Measurements from ENCODE around the gene SERGEF. TPM values are rescaled to one million over a fixed set of nuclear protein-coding genes. Genes with fewer than 3 reads are reported as not detected.
A peak's percentile ranks its signal among the peaks of the same experiment; 100 is the strongest.

SERGEF gene
- total RNA-seq, 1 donor from 2014 or later = 16.6 TPM

DNA sequence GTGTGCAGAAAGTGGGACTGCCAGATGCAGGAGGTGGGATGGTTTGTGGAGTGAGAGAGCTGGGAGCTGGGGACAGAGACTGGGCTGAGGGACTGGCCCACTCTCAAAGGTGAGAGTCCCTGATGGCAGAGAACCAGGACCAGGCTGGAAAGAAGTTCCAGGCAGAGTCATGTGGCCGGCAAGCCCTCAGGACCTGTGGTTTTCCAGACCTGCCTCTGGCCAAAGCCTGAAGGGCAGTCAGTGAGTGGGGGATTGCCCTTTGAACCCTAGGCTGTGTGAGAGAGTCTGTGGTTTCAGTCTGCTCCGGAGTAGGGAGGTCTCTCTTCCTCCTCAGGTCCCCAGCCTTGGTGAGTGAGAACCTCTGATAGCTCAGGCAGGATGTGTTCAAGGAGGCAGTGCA lies 261.3 kb downstream of the SERGEF start:
- DNase-seq (ENCODE audit: low read depth) = no peak

DNA sequence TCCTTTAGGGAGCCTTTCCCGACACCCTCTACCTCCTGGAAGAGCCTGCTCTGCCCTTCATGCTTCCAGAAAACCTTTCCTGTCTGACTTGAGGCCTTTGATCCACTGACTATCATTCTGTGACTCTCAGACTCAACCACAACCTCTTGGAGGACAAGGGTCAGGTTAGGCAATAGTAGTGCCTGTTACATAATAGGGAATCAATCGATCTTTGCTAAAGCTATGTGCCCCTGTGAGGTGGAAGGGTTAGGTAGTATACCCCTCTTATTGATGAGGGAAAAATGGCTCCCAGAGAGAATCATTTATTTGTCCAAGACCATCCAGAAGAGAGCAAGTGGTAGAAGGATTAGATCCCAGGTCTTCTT lies 262.1 kb downstream of the SERGEF start:
- no peak for DNase-seq (ENCODE audit: low read depth)

DNA sequence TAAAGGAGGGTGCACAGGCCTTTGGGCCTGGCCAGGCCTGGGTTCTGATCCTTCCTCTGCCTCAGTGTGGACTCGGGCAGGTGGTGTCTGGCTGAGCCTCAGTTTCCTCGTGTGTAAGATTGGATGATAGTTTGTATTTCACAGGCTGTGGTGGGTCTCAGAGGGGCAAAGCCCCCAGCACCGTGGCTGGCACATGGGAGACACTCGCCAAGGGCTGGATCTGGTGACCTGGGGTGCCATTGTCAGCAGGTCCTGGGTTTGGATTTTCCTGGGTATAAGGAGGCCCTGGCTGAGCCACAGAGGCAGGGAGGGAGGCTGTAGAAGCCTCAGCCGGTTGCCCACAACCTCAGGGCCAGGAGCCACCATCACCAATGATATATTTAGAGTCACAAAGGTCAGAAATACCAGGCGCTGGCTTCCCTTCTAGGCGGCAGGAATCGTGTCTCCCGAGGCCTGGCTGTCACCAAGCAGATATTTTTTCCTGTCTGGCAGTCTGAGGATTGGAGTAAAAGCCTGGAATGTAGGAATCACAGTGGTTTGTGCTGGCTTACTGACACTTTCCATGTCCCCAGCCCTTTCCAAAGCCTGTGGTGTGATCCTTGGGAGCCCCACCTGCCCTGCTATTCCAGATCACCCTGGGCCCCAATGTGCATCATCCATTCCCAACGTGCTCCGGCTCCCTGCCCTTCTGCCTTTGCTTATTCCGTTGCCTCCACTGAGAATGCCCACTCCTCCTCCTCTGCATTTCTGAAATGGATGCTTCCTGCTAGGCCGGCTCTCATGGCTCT lies 262.6 kb downstream of the SERGEF start:
- DNase-seq (ENCODE audit: low read depth) = peak; percentile 63

DNA sequence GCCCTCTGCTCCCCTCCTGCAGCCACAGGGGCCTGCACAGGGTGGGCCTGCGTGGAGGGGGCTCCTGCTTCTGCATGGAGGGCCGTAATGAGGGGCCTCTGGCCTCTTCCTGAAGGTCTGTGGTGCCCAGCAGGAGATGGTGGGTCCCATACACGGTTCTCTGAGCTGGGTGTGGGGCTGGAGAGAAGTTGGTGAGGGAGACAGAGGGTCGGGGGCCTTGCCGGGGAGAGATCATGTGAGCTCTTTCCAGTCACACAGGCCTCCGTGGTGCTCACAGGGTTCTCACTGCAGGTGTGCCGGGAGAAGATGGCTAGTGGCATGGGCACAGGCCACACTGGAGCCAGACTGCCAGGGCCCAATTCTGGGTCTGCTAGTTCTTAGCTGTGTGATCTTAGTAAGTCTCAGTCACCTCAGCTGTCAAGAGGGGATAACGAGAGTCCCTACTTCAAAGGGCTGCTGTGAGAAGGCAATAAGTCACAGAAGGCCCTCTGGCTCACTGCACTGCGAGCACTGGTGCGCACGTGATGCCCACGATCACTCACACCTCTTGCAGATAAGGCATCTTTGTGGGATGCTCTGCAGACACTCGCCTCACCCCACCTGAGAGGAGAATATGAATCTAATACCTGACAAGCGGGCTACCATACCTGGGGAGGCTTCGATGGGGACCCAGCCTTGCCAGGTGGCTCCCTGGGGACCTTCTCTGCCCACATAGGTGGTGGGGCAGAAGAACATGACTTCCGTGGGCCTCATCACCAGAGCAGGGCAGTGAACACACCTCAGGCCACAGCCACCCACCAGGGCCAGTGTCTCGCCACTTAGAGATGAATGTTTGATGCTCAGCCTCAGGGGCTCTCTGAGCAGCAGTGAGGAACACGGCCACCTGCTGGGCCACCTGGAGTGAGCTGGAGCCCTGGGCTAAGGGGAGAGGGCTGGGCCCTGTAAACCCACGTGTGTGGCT lies 263.8 kb downstream of the SERGEF start:
- DNase-seq (ENCODE audit: low read depth) = no peak

DNA sequence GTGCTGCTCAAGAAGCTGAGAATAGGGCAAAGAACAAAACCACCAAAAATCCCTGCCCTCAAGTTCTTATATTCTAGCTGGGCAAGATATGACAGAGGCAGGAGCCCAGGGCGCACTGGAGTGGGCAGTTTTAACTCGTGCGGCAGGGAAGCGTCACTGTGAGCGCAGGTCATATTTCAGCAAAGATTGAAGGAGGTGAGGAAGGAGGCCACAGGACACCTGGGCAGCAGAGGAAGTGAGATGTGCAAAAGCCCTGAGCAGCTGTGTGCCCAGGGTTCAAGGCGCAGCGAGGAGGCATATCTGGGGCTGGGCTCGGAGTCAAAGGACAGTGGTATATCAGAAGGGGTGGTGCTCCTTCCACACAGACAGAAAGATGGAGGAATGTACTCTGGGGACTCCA lies 264.8 kb downstream of the SERGEF start:
- no peak for DNase-seq (ENCODE audit: low read depth)

DNA sequence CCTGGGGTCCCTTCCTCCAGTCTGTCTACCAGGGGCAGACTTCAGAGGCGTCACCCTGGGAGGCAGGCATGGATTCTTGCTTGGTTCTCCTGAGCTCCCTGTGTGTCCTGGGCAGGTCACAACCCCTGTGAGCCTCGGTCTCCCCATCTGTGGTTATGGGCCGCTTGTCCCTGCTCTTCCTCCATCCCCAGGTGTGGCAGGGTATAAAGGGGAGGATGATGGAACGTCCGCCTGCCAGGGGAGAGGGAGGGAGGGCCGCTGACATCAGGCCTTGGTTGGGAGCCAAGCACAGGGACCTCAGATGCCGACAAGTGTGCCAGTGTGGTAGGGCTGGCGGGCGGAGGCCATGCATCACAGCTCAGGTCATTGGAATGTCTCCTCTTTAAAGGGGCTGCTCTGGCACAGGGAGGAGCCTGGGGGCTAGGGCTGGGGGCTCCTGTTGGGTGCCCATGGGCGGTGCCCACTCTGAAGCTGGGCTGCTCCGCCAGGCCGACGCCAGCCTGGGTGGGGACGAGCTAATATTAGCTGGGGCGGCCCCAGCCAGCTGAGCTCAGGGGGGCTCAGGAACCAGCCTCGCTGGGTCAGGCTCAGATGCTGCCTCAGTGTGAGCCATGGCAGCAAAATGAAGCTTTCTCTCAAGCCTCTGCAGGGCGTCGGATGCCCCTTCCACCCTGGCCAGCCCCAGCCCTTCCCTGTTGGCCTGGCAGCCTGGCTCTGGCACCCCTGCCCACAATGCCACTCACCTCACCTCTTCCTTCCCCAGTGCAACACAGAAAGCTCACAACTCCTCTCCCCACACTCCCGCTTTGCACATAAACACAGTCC lies 265.5 kb downstream of the SERGEF start:
- peak; percentile 55 for DNase-seq (ENCODE audit: low read depth)

DNA sequence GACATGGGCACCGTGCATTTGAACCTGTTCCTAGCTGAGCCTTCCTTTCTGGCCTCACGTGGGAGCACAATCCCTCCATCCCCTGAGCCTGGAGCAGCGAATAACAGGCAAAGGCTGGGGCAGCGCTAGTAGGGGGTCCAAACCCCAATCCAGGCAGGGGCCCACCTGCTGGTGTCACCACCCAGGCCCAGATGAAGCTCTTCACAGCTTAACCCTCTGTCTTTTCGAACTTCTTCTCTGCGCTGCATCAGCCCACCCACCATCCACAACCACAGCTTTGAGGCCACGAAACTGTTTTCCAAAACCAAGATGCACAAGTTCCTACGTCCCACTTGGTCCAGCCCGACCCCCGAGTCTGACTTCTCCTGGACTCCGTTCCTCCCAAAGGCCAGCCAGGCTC lies 266.8 kb downstream of the SERGEF start:
- DNase-seq (ENCODE audit: low read depth) = no peak

DNA sequence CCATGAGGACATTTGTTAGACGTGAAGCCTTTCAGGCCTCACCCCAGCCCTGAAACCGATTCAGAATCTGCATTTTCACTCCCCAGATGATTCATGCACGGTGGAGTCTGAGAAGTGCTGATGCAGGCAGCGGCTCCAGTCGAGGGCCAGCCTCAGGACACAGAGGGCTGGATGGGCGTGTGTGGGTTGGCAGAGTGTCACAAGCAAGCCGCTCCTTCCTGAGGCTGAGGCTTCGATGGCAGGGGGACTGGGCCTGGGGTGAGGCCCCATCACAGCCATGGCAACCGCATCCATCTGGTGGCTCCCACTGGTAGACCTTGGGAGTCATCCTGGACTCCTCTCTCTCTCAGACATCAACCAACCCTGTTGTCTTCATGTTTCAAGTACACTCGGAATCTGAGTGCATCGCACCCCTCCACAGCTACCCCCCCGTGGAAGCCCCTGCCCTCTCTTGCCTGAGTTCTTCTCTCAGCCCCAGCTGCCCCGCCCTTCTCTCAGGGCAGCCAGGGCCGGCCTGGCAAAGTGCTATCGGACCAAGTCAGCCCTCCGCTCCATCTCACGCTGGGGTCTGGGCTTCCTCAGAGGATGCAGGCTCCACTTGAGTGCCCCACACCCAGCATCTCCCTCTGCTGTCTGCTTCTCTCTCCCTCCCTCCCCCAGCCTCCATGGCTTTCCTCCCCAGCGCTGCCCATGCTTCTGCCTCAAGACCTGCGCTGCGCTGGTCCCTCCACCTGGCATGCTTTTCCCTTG lies 267.6 kb downstream of the SERGEF start:
- no peak for DNase-seq (ENCODE audit: low read depth)

DNA sequence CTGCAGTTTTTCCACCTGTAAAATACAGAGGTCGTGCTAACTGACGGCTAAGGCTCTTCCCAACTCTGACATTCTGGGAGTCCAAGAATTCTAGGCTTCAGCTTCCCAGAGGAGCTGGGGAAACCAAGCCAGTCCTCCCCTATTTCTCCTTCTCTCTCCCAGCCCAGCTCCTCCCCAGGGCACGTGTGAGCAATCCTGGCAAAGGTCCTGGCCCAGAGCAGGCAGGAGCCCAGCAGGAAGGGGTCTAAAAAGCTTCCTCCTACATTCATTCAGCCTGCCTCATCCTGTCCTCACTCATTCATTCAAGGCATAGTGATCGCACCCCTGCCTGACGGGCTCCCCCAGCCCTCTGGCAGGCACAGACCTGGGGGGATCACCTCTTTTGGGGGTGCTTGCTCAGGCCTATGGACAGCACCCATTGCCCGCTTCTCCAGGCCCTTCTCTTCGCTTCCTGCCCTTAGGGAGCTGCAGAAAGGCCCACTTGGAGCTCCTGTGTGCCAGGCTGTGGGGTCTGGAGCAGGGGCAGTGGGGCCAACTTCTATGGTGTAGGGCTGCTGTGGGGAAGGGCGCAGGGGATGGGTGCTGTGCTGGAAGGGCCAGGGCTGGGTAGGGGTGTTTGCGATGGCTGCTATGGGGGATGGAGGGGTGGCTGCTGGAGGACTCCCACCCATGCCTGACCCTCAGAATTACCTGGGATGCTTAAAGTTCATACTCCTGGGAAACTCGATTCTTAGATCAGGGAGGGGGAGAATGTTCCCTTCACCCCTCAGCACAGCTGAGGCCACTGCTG lies 268.5 kb downstream of the SERGEF start:
- no peak for DNase-seq (ENCODE audit: low read depth)

DNA sequence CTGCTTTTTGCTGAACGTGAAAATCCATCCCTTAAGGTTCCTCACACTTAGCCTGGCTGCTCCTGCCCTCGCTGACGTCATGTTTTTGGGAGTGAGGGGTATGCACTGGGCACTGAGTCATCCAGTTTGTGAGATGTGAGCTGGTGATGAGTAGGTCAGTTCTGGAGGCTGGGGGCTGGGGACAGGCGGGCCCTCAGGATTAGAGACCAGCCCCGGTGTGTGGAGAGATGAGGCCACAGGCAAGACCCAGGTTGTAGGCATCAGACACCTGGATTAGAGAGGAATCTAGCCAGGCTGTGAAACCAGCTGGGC lies 269.1 kb downstream of the SERGEF start:
- DNase-seq (ENCODE audit: low read depth) = no peak

DNA sequence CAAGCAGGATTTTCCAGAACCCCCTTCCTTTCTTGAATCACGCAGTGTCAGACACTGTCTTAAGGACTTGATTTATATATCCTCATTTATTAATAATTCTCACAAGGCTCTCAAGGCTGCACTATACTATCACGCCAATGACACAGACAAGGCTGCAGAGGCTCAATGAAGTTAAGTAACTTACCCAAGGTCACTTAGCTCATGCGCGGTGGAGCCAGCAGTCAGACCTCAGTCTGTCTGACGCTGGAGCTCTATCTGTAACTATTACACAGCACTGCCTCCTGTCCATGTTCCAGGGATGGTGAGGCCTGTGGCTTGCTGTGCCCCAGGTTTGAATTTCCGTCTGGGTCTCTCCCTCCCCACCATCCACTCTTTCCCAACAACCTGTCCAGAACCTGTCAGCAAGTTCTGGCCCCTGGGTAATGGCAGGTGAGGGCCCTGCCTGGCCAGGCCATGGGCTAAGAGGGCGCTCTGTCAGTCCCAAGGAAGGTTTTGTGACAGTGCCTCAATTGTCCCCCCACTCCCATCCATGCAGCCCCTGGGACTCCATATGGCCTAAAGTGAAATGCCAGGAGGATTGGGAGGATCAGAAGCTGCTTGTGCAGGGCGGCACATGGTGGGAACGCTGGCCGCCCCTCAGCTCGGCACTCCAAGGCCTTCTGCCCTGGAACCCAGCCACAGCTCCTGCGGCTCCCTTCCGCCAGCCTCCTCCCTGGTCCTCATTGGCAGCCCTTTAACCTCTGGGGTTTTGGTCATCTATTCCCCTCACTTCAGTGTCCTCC lies 269.6 kb downstream of the SERGEF start:
- no peak for DNase-seq (ENCODE audit: low read depth)

DNA sequence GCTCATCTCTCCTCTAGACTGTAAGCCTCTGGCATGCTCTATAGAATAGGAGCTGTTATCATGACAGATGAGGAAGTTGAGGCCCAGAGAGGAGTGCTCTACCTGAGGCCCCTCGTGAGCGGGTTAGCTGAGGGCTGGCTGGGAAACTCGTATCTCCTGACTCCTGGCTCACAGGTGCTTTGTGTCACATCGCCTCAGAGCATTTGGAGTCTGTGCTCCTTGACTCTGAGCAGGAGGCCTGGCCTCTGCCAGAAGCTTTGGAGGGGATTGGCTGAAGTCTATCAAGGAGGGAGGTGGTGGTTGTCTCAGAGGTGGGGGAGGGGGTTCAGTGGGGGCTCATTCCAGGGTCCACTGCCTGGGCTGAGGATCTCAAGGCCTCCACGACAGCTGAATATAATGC lies 270.8 kb downstream of the SERGEF start:
- no peak for DNase-seq (ENCODE audit: low read depth)

DNA sequence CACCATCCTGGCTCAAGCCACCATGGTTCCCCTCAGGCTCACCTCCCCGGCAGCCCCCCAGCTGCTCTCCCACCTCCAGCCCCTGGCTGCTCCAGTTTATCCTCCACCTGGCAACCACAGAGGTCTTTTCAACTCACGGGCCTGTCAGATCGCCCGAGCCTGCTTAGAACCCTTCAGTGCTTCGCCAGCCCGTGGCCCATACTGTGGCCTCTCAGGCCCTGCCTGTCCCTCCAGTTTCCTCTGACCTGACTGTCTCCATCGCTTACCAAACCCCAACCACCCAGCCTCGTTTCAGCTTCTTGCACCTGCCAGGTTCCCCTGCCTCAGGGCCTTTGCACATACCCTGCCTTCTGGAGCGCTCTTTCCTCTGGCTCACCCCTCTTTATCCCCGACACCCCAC lies 271.4 kb downstream of the SERGEF start:
- no peak for DNase-seq (ENCODE audit: low read depth)

DNA sequence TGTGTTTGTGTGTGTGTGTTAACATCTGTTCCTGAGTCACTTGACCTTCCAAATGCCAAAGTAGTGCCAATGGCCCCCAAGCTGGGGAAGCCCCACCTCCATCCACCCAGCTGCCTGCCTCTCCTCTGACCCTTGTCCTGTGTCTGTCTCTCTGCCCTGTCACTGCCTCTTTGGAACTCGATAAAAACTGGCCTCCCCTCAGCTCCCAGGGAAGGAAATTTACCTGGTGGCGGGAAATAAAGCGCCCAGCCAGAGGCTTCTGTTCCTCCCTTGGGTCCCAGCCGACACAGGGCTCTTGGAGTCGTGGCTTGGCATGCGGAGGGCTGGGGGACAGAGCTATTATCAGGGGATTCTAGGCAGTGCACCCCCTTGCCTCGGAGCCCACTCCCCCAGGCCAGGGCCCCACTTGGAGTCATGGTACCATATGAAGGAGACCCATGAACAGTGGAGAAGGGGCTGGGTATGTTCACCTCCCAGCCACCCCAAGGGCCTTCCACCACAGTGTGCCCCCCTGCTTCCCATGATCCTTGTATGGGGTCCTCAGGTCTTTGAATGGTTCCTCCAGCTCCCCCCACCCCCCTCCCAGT lies 272.1 kb downstream of the SERGEF start:
- DNase-seq (ENCODE audit: low read depth) = no peak

DNA sequence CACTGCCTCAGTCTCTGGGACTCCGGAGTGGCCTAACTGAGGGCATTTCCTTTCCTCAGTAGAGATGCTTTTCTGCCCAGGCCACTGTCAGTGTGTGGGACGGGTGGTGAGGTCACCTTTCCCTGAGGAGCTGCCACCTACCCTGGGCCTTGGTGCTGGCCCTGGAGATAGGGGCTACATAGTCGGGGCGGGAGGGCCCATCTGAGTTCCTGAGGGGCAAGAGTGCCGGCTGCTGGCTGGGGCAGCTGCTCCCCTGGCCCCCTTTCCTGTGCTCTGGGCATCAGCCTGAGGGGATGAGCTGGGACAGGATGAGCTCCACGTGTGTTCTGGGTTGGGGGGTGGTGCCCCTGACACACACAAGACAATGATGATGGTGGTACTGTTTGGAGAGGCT lies 272.9 kb downstream of the SERGEF start:
- DNase-seq (ENCODE audit: low read depth) = no peak

DNA sequence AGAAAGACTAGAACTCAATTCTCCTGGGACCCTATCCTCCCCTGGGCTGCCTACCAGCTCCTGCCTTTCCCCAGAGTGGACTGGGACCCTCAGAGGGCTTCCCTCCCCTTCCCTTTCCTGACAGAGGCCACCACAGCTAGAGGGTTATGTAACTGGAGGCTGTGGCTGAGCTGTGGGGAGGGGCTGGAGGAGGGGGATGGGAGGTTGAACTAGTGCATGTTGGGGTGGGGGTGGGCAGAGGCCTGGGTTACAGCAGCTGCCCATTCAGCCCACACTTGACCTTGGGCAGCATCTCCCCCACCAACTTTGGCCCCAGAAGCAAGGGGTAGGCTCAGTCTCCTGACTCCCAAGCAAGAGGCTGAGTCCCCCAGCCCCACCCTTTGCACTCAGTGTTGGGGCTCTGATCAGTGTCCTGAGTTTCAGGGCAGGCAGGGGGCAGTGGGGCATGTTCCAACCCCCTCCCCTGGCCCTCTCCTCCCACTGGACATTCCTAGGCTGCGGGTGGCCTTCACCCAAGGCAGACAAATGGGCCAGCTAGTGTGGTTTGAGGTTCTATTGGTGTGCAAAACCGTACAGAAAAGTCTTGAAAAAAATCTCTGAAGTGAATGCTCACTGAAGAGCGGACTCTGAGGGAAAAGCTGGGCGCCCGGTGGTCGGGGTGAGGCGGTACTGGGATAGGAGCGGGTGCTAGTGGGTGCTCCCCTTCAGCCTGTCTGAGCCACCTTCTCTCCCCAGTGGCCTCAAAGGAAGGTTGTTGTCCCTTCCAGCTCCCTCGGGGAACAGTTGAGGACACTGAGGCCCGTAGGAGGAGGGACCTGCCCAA lies 274.5 kb downstream of the SERGEF start:
- no peak for DNase-seq (ENCODE audit: low read depth)

Measured in myocyte (in vitro differentiated cells).